NCI-H2107 treated with DMSO at 0.1 percent for 48 hours (cell line): ENCODE results near the gene XYLT2.

ENCODE experiments used
- DNase-seq: peaks from one replicate; lab custom pipeline; 2025; ENCODE audit not compliant: unreplicated experiment; lab: John Stamatoyannopoulos, UW

The XYLT2 gene

GRCh38 chr17:50348522-50349242 is 2.8 kb downstream of the XYLT2 start:
- DNase-seq = no peak

GRCh38 chr17:50349243-50349600 is 3.3 kb downstream of the XYLT2 start:
- no peak for DNase-seq

GRCh38 chr17:50350733-50351132 is 4.8 kb downstream of the XYLT2 start:
- no peak for DNase-seq

DNA sequence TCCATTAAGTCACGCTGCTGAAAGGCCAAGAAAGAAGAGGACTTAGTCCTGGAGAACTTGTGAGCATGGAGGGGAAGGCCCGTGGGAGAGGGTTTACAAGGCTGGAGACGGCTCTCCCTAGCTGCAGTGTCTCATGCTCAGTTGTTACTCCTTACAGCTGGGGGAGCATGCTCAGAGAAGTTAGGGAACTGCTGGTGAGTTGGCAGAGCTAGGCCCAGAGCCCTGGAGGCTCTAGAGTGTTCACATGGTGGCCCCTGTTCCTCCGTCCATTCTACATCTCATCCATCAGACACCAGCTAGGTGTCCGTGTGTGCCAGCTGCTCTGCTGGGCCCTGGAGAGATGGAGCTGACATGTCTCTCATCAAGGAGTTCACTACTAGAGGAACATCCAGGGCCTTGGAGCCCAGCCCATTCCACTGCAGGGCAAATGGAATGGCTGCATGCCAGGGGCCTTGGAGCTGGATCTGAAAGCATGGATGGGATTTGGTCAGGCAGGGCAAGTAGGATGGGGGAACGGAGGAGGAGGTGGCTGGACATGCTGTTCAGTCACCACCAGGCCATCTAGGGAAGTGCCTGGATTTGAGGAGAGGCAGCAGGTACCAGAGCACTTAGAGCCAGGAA is 6.3 kb downstream of the XYLT2 start:
- no peak for DNase-seq

DNA sequence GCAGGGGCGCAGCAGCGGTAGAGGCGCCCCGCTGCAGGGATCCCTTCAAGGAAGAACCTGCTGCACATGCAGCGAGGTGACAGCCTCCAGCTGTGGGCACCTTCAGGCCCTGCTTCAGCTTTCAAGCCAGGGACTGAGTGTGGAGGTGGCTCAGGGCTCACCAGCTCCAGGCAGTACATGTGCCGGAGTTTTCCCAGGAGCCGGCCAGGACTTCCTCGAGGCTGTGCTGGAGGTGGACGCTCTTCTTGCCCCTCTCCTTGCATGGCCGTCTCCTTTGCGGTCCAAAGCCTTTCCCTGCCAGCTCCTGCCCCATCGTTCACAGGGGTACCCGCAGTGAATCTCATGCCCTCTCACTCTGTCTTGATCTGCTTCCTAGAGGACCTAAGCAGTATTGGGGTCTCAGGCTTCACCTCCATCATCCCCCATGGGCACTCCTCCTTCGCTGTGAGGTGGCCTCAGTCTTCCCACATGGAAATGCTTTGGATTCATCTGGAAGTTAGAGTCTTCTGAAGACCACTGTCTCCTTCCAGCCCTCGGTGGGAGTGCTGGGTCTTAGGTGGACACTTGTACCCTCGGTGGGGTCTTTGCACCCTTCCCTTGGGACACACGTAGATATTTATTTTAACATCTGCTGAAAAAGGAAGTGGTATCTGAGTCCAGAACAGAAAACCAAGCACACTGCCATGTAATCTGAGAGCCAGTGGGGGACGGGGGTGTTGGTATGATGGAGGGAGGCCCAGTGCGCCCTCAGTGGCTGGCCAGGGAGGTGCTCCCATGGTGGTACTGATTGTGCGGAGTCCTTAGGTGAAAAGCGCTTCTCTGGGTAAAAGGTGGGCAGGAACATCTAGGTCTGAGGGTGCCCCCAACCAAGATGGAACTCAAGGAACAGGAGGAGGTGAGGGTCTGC is 7.0 kb downstream of the XYLT2 start:
- no peak for DNase-seq

- no peak for DNase-seq
Measured at GRCh38 chr17:50353600-50354195, 7.8 kb downstream of the XYLT2 start.

- DNase-seq = no peak
Measured at GRCh38 chr17:50354198-50354597, 8.3 kb downstream of the XYLT2 start.

- no peak for DNase-seq
Measured at GRCh38 chr17:50354776-50355175, 8.8 kb downstream of the XYLT2 start.

GRCh38 chr17:50355336-50355700 is 9.4 kb downstream of the XYLT2 start:
- DNase-seq = no peak

DNA sequence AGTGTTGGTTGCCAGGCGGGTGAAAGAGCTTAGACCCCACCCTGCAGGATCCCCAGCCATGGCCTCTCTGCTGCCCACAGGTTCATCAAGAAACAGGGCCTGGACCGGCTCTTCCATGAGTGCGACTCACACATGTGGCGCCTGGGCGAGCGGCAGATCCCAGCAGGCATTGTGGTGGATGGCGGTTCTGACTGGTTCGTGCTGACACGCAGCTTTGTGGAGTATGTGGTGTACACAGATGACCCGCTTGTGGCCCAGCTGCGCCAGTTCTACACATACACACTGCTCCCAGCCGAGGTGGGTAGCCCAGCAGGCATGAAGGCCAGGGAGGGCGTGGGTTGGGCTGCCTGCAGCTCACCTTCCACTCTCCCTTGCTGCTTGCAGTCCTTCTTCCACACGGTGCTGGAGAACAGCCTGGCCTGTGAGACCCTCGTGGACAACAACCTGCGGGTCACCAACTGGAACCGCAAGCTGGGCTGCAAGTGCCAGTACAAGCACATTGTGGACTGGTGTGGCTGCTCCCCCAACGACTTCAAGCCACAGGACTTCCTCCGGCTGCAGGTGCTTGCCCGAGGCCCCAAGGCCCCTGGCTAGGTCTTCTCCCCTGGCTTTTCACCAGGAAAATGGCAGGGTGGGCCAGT is 9.9 kb downstream of the XYLT2 start:
- no peak for DNase-seq

- no peak for DNase-seq
Measured at GRCh38 chr17:50356418-50356817, 10.5 kb downstream of the XYLT2 start.

DNA sequence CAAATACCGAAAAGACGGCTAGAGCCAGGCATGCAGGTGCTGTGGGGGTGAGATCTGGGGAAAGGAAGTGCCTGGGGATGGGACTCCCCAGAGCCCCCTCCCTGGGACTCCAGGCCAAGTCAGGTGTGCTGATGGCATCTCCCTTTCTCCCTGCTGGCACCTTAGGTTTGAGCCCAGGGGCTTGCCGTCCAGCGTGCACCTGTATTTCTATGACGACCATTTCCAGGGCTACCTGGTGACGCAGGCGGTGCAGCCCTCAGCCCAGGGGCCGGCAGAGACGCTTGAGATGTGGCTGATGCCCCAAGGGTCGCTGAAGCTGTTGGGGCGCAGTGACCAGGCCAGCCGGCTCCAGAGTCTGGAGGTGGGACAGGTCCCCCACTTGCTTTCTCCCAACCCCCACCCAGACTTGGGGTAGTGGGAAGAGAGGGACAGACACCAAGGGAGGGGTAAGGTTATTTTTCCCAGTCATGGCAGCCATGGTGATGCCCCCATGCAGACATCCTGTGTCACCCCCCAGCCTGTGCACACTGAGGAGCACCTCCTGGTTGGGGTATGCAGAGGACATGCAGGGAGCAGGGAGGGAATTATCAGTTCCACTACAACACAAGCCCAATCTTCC is 11.1 kb downstream of the XYLT2 start:
- no peak for DNase-seq

DNA sequence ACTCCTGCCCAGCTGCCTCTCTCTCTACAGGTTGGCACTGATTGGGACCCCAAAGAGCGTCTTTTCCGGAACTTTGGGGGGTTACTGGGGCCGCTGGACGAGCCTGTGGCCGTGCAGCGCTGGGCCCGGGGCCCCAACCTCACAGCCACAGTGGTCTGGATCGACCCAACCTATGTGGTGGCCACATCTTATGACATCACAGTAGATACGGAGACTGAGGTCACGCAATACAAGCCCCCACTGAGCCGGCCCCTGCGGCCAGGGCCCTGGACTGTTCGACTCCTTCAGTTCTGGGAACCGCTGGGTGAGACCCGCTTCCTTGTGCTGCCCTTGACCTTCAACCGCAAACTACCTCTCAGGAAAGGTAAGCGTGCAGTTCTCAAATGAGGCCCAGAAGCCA is 12.3 kb downstream of the XYLT2 start:
- no peak for DNase-seq

DNA sequence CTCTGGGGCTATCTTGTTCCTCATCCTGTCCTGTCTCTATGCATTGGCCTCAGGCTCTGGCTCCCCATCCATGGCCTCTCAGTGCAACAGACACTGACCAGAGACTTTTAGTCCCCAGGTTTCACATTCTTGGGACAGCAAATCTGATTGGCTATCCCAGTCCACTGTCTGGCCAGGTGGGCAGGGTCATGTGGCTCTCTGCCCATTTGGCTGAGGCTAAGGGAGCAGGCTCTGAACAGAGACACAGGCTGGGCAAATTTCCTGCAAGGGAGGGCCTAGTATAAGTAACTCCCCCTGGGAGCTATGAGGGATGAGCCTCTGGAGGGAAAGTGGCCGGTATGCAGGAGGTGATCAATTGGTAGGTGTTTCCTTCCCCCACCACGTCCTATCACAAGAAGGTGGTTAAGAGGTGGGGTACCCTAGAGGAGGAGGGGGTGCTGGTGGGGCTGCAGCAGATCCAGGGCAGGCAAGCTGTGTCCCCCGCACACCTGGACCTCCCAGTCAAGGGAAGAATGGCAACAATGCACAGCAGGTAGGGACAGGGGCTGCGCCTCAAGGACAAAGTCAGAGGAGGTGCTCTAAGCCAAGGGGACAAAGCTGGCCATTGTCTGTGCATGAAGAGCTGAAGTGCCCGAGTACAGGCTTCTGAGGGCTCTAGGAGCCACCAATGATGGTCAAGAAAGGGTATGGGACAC is 13.2 kb downstream of the XYLT2 start:
- DNase-seq = no peak

GRCh38 chr17:50359998-50360461 is 14.1 kb downstream of the XYLT2 start:
- DNase-seq = no peak

DNA sequence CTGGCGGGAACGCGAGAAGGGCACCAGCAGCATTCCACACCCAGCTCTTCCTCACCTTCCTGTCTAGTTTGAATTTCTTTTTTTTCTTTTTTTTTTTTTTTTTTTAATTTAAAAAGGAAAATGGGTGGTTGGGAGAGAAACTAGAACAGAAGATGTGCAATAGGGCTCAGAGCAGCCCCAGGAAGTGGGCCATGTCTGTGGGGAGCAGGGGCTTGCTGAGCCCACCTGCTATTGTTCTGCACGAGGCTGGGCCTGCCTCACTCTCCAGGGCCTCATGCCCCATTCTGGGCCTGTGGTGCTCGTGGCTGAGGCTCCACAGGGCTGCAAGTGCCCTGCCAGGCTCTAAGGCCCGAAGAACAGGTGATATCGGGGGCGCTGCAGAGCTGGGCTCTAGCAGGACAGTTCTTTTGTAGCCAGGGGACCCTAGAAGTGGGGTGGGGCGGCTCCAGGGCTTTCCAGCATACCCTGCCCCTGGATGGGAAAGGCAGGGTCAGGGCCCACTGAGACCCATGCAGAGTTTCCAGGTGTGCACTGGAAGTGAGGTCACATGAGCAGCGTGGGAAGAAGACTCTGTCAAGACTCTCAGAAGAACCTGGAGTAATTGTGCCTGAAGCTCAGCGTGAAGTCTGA is 14.7 kb downstream of the XYLT2 start:
- no peak for DNase-seq

GRCh38 chr17:50361561-50362480 is 15.9 kb downstream of the XYLT2 start:
- peak; percentile 13 for DNase-seq

DNA sequence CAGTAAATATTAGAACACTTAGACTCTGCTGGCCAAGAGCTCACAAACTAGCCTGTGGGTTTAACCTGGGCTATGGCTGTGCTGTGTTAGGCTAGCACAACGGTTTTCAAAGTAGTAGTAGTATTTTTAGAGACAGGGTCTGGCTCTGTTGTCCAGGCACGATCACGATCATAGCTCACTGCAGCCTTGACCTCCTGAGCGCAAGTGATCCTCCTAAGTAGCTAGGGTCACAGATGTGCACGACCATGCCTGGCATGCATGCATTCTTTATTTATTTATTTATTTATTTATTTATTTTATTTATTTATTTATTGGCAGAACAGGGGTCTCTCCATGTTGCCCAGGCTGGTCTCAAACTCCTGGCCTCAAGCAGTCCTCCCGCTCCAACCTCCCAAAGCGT is 16.7 kb downstream of the XYLT2 start:
- DNase-seq = no peak
